Calu3 (cell line): ENCODE measurements around the gene ATOH7. TPM values are rescaled to one million over a fixed set of nuclear protein-coding genes. Genes with fewer than 3 reads are reported as not detected.

ENCODE experiments used
- BruUV-seq: library from RNA; stranded (reverse); fragments of 400-500 nt; replicated peaks from 2 replicates; lab custom pipeline; 2021; lab: Mats Ljungman, UMichigan
- CTCF ChIA-PET: fragments of 300-600 bp; sonication (Branson Sonifier 250); formaldehyde crosslinking; loops from one replicate; lab custom pipeline; 2022; ENCODE audit warnings: antibody characterized with exemption; lab: Charles Lee
- DNase-seq: peaks from one replicate; pipeline ENCODE4 v3.0.0; 2022
- H3K27ac Mint-ChIP-seq: one replicate; pipeline ENCODE4 v1.8.0; 2022; ENCODE audit warnings: mixed read lengths; ENCODE audit not compliant: unreplicated experiment
- H3K27me3 Mint-ChIP-seq: one replicate; pipeline ENCODE4 v1.8.0; 2022; ENCODE audit warnings: mixed read lengths; ENCODE audit not compliant: unreplicated experiment
- H3K36me3 Mint-ChIP-seq: one replicate; pipeline ENCODE4 v1.8.0; 2022; ENCODE audit warnings: mild to moderate bottlenecking, moderate library complexity, mixed read lengths; ENCODE audit not compliant: insufficient read depth, unreplicated experiment
- H3K4me1 Mint-ChIP-seq: one replicate; pipeline ENCODE4 v1.8.0; 2022; ENCODE audit warnings: mild to moderate bottlenecking, low read depth, mixed read lengths; ENCODE audit not compliant: unreplicated experiment
- H3K4me3 Mint-ChIP-seq: one replicate; pipeline ENCODE4 v1.8.0; 2022; ENCODE audit warnings: mild to moderate bottlenecking, low read depth, moderate library complexity, mixed read lengths; ENCODE audit not compliant: unreplicated experiment
- H3K9me3 Mint-ChIP-seq: one replicate; pipeline ENCODE4 v1.8.0; 2022; ENCODE audit warnings: low read depth, mixed read lengths; ENCODE audit not compliant: unreplicated experiment
- CTCF ChIP-seq: fragments of 200-600 bp; IDR thresholded peaks from one replicate; pipeline ENCODE4 v1.8.0; 2022; ENCODE audit warnings: antibody characterized with exemption; ENCODE audit not compliant: unreplicated experiment
- intact Hi-C: fragments of 100-400 bp; cut with micrococcal nuclease; formaldehyde crosslinking; loops from one replicate; pipeline ENCODE4 v1.10.0; 2022; ENCODE audit not compliant: unreplicated experiment
- total RNA-seq: library from RNA; stranded (reverse); gene quantifications from 2 replicates; pipeline ENCODE4 v1.2.3, GENCODE V29; 2022

ATOH7 gene
- total RNA-seq, 1 experiment from 2014 or later: not detected

- no peaks in the 10 kb centered on the region for H3K4me1 Mint-ChIP-seq
- no peak overlapping the region for H3K27ac Mint-ChIP-seq
- no peaks in the 10 kb centered on the region for H3K36me3 Mint-ChIP-seq
- no peak for DNase-seq
- intact Hi-C loops: no loop called here
- CTCF ChIA-PET: no interaction called here
- TF ChIP-seq CTCF: no peak
- H3K27me3 Mint-ChIP-seq: peaks cover 14% of the 10 kb centered on the region
- no peak overlapping the region for H3K4me3 Mint-ChIP-seq
- no TSS peak for BruUV-seq
- peaks cover 3% of the 10 kb centered on the region for H3K9me3 Mint-ChIP-seq
These were observed 29.4 kb upstream of the ATOH7 start for GRCh38 chr10:68261132-68261856.

- no TSS peak for BruUV-seq
- Mint-ChIP-seq H3K36me3 (no peaks in the 10 kb centered on the region), H3K27ac (no peak overlapping the region), H3K4me1 (no peaks in the 10 kb centered on the region), H3K27me3 (peaks cover 60% of the 10 kb centered on the region), H3K4me3 (no peak overlapping the region), H3K9me3 (no peaks in the 10 kb centered on the region)
- intact Hi-C loops: no loop called here
- CTCF ChIA-PET: no interaction called here
- TF ChIP-seq CTCF: no peak
- DNase-seq: no peak
These were observed 21.4 kb upstream of the ATOH7 start for GRCh38 chr10:68253346-68253745.

GRCh38 chr10:68251625-68252495 lies 19.9 kb upstream of the ATOH7 start:
- intact Hi-C loops: no loop called here
- Mint-ChIP-seq H3K27ac (no peak overlapping the region), H3K9me3 (no peaks in the 10 kb centered on the region), H3K4me1 (no peaks in the 10 kb centered on the region), H3K36me3 (no peaks in the 10 kb centered on the region), H3K27me3 (peaks cover 52% of the 10 kb centered on the region), H3K4me3 (no peak overlapping the region)
- no peak for DNase-seq
- CTCF ChIA-PET: no interaction called here
- no TSS peak for BruUV-seq
- no peak for TF ChIP-seq CTCF

- DNase-seq: no peak
- H3K4me1 Mint-ChIP-seq: no peaks in the 10 kb centered on the region
- H3K4me3 Mint-ChIP-seq: no peak overlapping the region
- peaks cover 45% of the 10 kb centered on the region for H3K27me3 Mint-ChIP-seq
- TF ChIP-seq CTCF: no peak
- BruUV-seq: no TSS peak
- no peaks in the 10 kb centered on the region for H3K36me3 Mint-ChIP-seq
- CTCF ChIA-PET: no interaction called here
- intact Hi-C loops: no loop called here
- no peak overlapping the region for H3K27ac Mint-ChIP-seq
- H3K9me3 Mint-ChIP-seq: no peaks in the 10 kb centered on the region
These were observed 19.2 kb upstream of the ATOH7 start for GRCh38 chr10:68251151-68251550.
